Ramos (cell line): ENCODE data around the gene SHCBP1L.
"Not testable (repeated sequence)": the region's sequence is repeated elsewhere in the genome, so short reads cannot be mapped to it uniquely, and the experiment has no call there.

Source experiments
- in situ Hi-C: fragments of 300-500 bp; cut with MboI; formaldehyde crosslinking; loops from one replicate; pipeline ENCODE4 v1.14.3; 2022; ENCODE audit warnings: low sequenced_read_pairs; ENCODE audit not compliant: unreplicated experiment

The SHCBP1L gene

GRCh38 chr1:182909578-182909977 lies 43.4 kb downstream of the SHCBP1L start:
- in situ Hi-C loops, result no loop called here

GRCh38 chr1:182905321-182905720 lies 47.6 kb downstream of the SHCBP1L start:
- in situ Hi-C loops, result no loop called here

- in situ Hi-C loops, result not testable (repeated sequence)
These were observed 51.0 kb downstream of the SHCBP1L start for GRCh38 chr1:182901946-182902345.

GRCh38 chr1:182897696-182898095 lies 55.3 kb downstream of the SHCBP1L start:
- in situ Hi-C loops, result no loop called here

- in situ Hi-C loops, result no loop called here
These were observed 61.9 kb downstream of the SHCBP1L start for GRCh38 chr1:182890927-182891610.

GRCh38 chr1:182889997-182890396 lies 63.0 kb downstream of the SHCBP1L start:
- in situ Hi-C loops, result loop anchor here (5.0 kb wide), 1 partner anchor 38 kb away; no protein-coding TSS in a partner anchor

- in situ Hi-C loops, result loop anchor here (5.0 kb wide), 1 partner anchor 37 kb away; no protein-coding TSS in a partner anchor
These were observed 64.0 kb downstream of the SHCBP1L start for GRCh38 chr1:182888736-182889531.

GRCh38 chr1:182886985-182887384 lies 66.0 kb downstream of the SHCBP1L start:
- in situ Hi-C loops, result loop anchor here (5.0 kb wide), 1 partner anchor 35 kb away; no protein-coding TSS in a partner anchor

GRCh38 chr1:182885591-182885990 lies 67.4 kb downstream of the SHCBP1L start:
- in situ Hi-C loops, result loop anchor here (5.0 kb wide), 1 partner anchor 33 kb away; no protein-coding TSS in a partner anchor

GRCh38 chr1:182884872-182885271 lies 68.1 kb downstream of the SHCBP1L start:
- in situ Hi-C loops, result loop anchor here (5.0 kb wide), 1 partner anchor 33 kb away; no protein-coding TSS in a partner anchor

GRCh38 chr1:182877842-182878241 lies 75.1 kb downstream of the SHCBP1L start:
- in situ Hi-C loops, result no loop called here

GRCh38 chr1:182877331-182877730 lies 75.6 kb downstream of the SHCBP1L start:
- in situ Hi-C loops, result no loop called here

- in situ Hi-C loops, result no loop called here
These were observed 77.1 kb downstream of the SHCBP1L start for GRCh38 chr1:182875889-182876288.

GRCh38 chr1:182872881-182873280 lies 80.1 kb downstream of the SHCBP1L start:
- in situ Hi-C loops, result no loop called here

GRCh38 chr1:182869241-182869666 lies 83.7 kb downstream of the SHCBP1L start:
- in situ Hi-C loops, result no loop called here

- in situ Hi-C loops, result no loop called here
These were observed 85.1 kb downstream of the SHCBP1L start for GRCh38 chr1:182867861-182868260.

GRCh38 chr1:182863940-182864339 lies 89.0 kb downstream of the SHCBP1L start:
- in situ Hi-C loops, result no loop called here

- in situ Hi-C loops, result no loop called here
These were observed 90.1 kb downstream of the SHCBP1L start for GRCh38 chr1:182862827-182863226.

- in situ Hi-C loops, result no loop called here
These were observed 91.0 kb downstream of the SHCBP1L start for GRCh38 chr1:182861994-182862393.

GRCh38 chr1:182860658-182861057 lies 92.3 kb downstream of the SHCBP1L start:
- in situ Hi-C loops, result no loop called here

- in situ Hi-C loops, result no loop called here
These were observed 95.8 kb downstream of the SHCBP1L start for GRCh38 chr1:182857212-182857611.
